GM12875 (cell line): ENCODE results near the gene POLR1G.

Experiments
- H3K4me3 ChIP-seq: one replicate; pipeline ENCODE4 v1.5.1; 2011; ENCODE audit warnings: low read depth, low read length, control low read depth
- CTCF ChIP-seq: IDR thresholded peaks from 2 replicates; pipeline ENCODE4 v1.5.1; 2011; ENCODE audit warnings: low read depth, mild to moderate bottlenecking, control low read depth, inconsistent platforms, low read length, moderate library complexity, borderline replicate concordance; ENCODE audit not compliant: insufficient read depth

POLR1G gene

GRCh38 chr19:45400192-45400591, 6.3 kb upstream of the POLR1G start:
- no peak for TF ChIP-seq CTCF
- no peak overlapping the region for H3K4me3 ChIP-seq

- TF ChIP-seq CTCF = no peak
- no peak overlapping the region for H3K4me3 ChIP-seq
These were observed 4.6 kb upstream of the POLR1G start for GRCh38 chr19:45401815-45402214.

- H3K4me3 ChIP-seq = no peak overlapping the region
- TF ChIP-seq CTCF = peak; percentile 55; the same call in 1 of the 2 replicates
These were observed 4.0 kb upstream of the POLR1G start for GRCh38 chr19:45402298-45403061.

GRCh38 chr19:45403272-45403671, 3.2 kb upstream of the POLR1G start:
- no peak overlapping the region for H3K4me3 ChIP-seq
- TF ChIP-seq CTCF = no peak

GRCh38 chr19:45403781-45404556, 2.5 kb upstream of the POLR1G start:
- H3K4me3 ChIP-seq = peak overlapping the region; percentile 82
- TF ChIP-seq CTCF = peak; percentile 79

- peak within 1 kb of the TSS; percentile 82 for H3K4me3 ChIP-seq
- no peak for TF ChIP-seq CTCF
These were observed 1.6 kb upstream of the POLR1G start, which contains the start of gene PPP1R13L for GRCh38 chr19:45404557-45405434. Gene PPP1R13L, minus strand, starts transcription at chr19:45405069. Its CDS starts 6,751 bp downstream, at chr19:45398318.
